GM18519 (cell line): ENCODE data around the gene RXYLT1.
"Not testable (repeated sequence)": the region's sequence is repeated elsewhere in the genome, so short reads cannot be mapped to it uniquely, and the experiment has no call there.

Experiments used
- ATAC-seq: cut with Tn5 transposase; IDR thresholded peaks from one replicate; pipeline ENCODE4 v1.9.1; 2021; ENCODE audit warnings: mild to moderate bottlenecking, moderate library complexity; ENCODE audit not compliant: unreplicated experiment, low FRiP score

RXYLT1 gene

GRCh38 chr12:63779498-63780481 lies at the start of gene RXYLT1:
TSS of gene RXYLT1 (plus strand) at chr12:63779909. CDS start at chr12:63779961, 52 bp downstream.
- peak; percentile 80 for ATAC-seq

GRCh38 chr12:63732779-63733178 lies 46.9 kb upstream of the RXYLT1 start:
- ATAC-seq: not testable (repeated sequence)

- ATAC-seq: not testable (repeated sequence)
These were observed 46.1 kb upstream of the RXYLT1 start for GRCh38 chr12:63733585-63733984.

DNA sequence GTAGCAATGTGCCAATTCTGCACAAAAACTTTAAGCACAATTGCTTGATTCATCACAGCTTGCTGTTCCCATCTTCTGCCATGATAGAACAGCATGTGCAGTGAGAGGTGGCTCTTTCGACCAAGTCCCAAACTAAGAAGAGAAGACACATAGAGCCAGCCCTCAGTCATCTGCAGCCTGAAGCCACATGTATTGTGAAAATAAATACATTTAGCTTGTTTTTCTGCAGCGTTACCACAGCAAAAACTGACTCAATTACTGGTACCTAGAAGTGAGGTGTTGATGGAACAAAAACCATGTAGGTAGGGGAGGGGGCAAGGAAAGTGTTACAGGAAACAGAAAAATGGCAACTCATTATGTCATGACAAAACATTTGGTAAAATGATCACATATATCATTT lies 39.2 kb upstream of the RXYLT1 start:
- not testable (repeated sequence) for ATAC-seq

- not testable (repeated sequence) for ATAC-seq
These were observed 38.3 kb upstream of the RXYLT1 start for GRCh38 chr12:63741431-63741830.

- ATAC-seq: not testable (repeated sequence)
These were observed 35.6 kb upstream of the RXYLT1 start for GRCh38 chr12:63744110-63744509.

DNA sequence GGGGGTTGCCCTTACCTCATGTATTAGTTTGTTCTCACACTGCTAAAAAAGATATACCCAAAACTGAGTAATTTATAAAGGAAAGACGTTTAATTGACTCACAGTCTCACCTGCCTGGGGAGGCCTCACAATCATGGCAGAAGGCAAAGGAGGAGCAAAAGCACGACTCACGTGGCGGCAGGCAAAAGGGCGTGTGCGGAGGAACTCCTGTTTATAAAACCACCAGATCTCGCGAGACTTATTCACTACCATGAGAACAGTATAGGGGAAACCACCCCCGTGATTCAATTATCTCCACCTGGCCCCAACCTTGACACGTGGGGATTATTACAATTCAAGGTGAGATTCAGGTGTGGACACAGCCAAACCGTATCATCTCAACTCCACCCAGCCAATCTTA lies 33.2 kb upstream of the RXYLT1 start:
- ATAC-seq: not testable (repeated sequence)

GRCh38 chr12:63747136-63747535 lies 32.6 kb upstream of the RXYLT1 start:
- ATAC-seq: not testable (repeated sequence)

GRCh38 chr12:63747553-63747952 lies 32.2 kb upstream of the RXYLT1 start:
- no peak for ATAC-seq

- ATAC-seq: no peak
These were observed 27.4 kb upstream of the RXYLT1 start for GRCh38 chr12:63752283-63752682.

GRCh38 chr12:63752841-63753240 lies 26.9 kb upstream of the RXYLT1 start:
- no peak for ATAC-seq

GRCh38 chr12:63753743-63754142 lies 26.0 kb upstream of the RXYLT1 start:
- ATAC-seq: no peak

GRCh38 chr12:63764481-63764880 lies 15.2 kb upstream of the RXYLT1 start:
- no peak for ATAC-seq

DNA sequence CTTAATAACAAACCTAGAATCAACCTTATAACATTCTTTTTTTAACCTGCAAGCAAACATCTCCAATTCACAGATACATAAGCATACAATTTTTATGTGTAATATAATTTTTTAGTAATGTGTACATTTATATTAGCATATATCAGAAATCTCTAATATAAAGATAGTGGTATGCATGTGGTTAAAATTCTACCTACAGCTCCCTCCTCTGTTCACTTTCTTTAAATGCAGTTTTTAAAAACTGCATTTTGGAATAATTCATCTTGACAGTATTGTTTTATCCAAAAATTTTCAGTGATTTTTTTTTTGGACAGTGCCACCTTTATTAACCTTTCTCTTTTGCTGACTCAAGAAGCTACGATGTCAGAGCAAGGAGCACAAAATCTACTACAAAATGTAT lies 13.2 kb upstream of the RXYLT1 start:
- ATAC-seq: no peak

GRCh38 chr12:63770375-63770774 lies 9.3 kb upstream of the RXYLT1 start:
- no peak for ATAC-seq

GRCh38 chr12:63777340-63777739 lies 2.4 kb upstream of the RXYLT1 start:
- no peak for ATAC-seq

DNA sequence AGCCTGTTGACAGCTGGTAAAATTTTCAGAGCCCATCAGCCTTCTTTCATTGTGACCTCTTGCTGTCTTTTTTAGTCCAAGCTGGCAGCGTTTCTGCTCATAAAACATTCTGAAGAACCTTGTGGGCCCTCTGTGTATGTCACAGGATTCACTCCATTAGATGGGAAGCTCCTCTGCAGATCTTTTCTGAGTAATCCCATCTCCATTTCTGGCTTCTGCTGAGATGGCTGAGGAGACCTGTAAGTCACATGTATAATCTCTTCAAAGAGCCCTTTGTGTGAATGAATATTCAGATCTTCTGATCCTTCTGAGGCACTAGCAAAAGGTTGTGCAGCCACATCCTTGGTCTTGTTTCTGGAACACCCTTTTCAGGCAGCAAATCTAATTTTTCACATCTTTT lies 2.8 kb downstream of the RXYLT1 start:
- no peak for ATAC-seq

DNA sequence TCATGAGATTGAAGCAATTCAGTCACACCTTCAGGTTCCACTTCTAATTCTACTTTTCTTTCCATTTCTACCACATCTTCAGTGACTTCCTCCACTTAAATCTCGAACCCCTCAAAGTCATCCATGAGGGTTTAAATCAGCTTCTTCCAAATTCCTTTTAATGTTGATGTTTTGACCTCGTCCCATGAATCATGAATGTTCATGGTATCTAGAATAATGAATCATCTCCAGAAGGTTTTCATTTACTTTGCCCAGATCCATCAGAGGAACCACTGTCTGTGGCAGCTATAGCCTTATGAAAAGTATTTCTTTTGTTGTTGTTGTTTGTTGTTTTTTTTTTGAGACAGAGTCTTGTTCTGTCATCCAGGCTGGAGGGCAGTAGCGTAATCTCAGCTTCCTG lies 7.6 kb downstream of the RXYLT1 start:
- ATAC-seq: no peak

- ATAC-seq: no peak
These were observed 10.9 kb downstream of the RXYLT1 start for GRCh38 chr12:63790608-63790945.

DNA sequence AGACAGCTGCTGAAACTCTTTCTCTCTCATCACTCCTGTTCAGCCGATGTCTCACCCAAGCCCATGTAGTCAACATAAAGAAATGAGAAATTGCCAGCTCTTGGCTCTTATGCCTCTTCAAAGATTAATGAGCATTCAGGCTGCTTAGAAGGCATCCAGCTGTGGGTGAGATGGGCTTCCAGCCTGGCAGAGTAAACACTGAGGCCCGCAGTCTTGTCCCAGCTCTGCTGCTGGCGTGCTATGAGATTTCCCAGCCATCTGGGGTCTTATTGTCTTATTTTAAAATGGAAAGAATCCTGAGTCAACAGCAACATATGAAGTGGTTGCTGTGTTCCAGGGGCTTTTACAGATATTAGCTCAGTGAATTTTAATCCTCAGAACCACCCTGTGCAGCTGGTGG lies 12.6 kb downstream of the RXYLT1 start:
- ATAC-seq: no peak

DNA sequence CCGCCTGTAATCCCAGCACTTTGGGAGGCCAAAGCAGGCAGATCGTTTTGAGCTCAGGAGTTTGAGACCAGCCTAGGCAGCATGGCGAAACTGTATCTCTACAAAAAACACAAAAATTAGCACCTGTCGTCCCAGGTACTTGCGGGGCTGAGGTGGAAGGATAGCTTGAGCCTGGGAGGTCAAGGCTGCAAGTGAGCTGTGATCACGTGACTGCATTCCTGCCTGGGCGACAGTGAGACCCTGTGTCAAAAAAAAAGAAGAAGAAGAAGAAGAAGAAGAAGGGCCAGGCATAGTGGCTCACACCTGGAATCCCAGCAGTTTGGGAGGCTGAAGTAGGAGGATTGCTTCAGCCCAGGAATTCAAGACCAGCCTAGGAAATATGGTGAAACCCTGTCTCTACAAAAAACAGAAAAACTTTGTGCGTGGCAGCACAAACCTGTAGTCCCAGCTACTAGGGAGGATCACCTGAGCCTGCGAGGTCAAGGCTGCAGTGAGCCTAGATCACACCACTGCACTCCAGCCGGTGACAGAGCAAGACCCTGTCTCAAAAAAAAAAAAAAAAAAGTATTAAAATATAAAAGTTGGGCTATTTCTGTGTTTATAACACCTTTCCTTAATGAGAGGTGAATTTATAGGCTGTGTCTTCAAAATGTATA lies 15.5 kb downstream of the RXYLT1 start:
- ATAC-seq: no peak

- ATAC-seq: no peak
These were observed 16.2 kb downstream of the RXYLT1 start for GRCh38 chr12:63795944-63796343.
